ENCODE data around the gene KLK2.

Gene KLK2

GRCh38 chr19:50851620-50852019 lies 21.6 kb upstream of the KLK2 start:
- no peak for DNase-seq

- no peak for DNase-seq
Measured at GRCh38 chr19:50854636-50855410, 18.4 kb upstream of the KLK2 start, which contains the start of gene KLK3. Gene KLK3, plus strand, starts transcription at chr19:50854915. Its CDS starts 41 bp downstream, at chr19:50854956.

GRCh38 chr19:50857366-50857765 lies 15.9 kb upstream of the KLK2 start:
- DNase-seq: no peak

- DNase-seq: peak; percentile 73
Measured at GRCh38 chr19:50858886-50859285, 14.4 kb upstream of the KLK2 start.

GRCh38 chr19:50859849-50860248 lies 13.4 kb upstream of the KLK2 start:
- DNase-seq: no peak

GRCh38 chr19:50861010-50861409 lies 12.2 kb upstream of the KLK2 start:
- DNase-seq: no peak

GRCh38 chr19:50861496-50862286 lies 11.5 kb upstream of the KLK2 start:
- no peak for DNase-seq

GRCh38 chr19:50869479-50869878 lies 3.8 kb upstream of the KLK2 start:
- no peak for DNase-seq

- no peak for DNase-seq
Measured at GRCh38 chr19:50870417-50871089, 2.7 kb upstream of the KLK2 start.

- DNase-seq: no peak
Measured at GRCh38 chr19:50874211-50874610, 972 bp downstream of the KLK2 start.

- DNase-seq: no peak
Measured at GRCh38 chr19:50875795-50876422, 2.7 kb downstream of the KLK2 start.

GRCh38 chr19:50876456-50876855 lies 3.2 kb downstream of the KLK2 start:
- DNase-seq: no peak

- DNase-seq: no peak
Measured at GRCh38 chr19:50877338-50877737, 4.1 kb downstream of the KLK2 start.

- DNase-seq: no peak
Measured at GRCh38 chr19:50878851-50879250, 5.6 kb downstream of the KLK2 start.

GRCh38 chr19:50880241-50880640 lies 7.0 kb downstream of the KLK2 start:
- DNase-seq: no peak

- no peak for DNase-seq
Measured at GRCh38 chr19:50882188-50882587, 8.9 kb downstream of the KLK2 start.

GRCh38 chr19:50889638-50890037 lies 16.4 kb downstream of the KLK2 start:
- no peak for DNase-seq

GRCh38 chr19:50890422-50891252 lies 17.4 kb downstream of the KLK2 start:
- DNase-seq: no peak

- DNase-seq: no peak
Measured at GRCh38 chr19:50891253-50891625, 18.0 kb downstream of the KLK2 start.

GRCh38 chr19:50893047-50893736 lies 20.0 kb downstream of the KLK2 start:
- DNase-seq: no peak

- no peak for DNase-seq
Measured at GRCh38 chr19:50894478-50895356, 21.5 kb downstream of the KLK2 start.
